Large intestine (tissue), 3 donors: ENCODE results near the gene MAP1B. TPM values are rescaled to one million over a fixed set of nuclear protein-coding genes. Genes with fewer than 3 reads are reported as not detected.

ENCODE experiments used
- DNase-seq, 2 donors: peaks; one replicate each; pipeline versions ENCODE4 v3.0.0 to v3.0.0-alpha.2; 2013
- H3K27ac ChIP-seq: one replicate; pipeline ENCODE4 v1.5.1; 2013; ENCODE audit warnings: low read length
- H3K27me3 ChIP-seq: 2 replicates; pipeline ENCODE4 v1.6.1; 2013; ENCODE audit warnings: low read length; ENCODE audit not compliant: control insufficient read depth, insufficient read depth
- H3K36me3 ChIP-seq: 2 replicates; pipeline ENCODE4 v1.6.1; 2013; ENCODE audit warnings: low read length; ENCODE audit not compliant: control insufficient read depth, insufficient read depth
- H3K4me1 ChIP-seq: one replicate; pipeline ENCODE4 v1.6.1; 2013; ENCODE audit warnings: low read length; ENCODE audit not compliant: control insufficient read depth, insufficient read depth
- H3K4me3 ChIP-seq: one replicate; pipeline ENCODE4 v1.5.1; 2013; ENCODE audit warnings: low read length
- H3K9me3 ChIP-seq: one replicate; pipeline ENCODE4 v1.6.1; 2013; ENCODE audit warnings: mild to moderate bottlenecking, low read depth, low read length, moderate library complexity; ENCODE audit not compliant: control insufficient read depth
- WGBS: methylation state at CpG from one replicate; pipeline ENCODE4 v1.1.5; 2013; ENCODE audit warnings: low lambda C conversion rate; ENCODE audit not compliant: insufficient coverage; 5-methylcytosine and 5-hydroxymethylcytosine counted together
- polyA plus RNA-seq: library from polyadenylated mRNA; unstranded; fragments of 120-200 nt; gene quantifications from one replicate; pipeline ENCODE4 v1.2.1, GENCODE V29; 2013

Gene MAP1B
- polyA plus RNA-seq, 1 donor = 31.0 TPM

GRCh38 chr5:72221541-72221940, 114.3 kb downstream of the MAP1B start:
- Histone ChIP-seq H3K27ac (no peak overlapping the region), H3K4me1 (no peaks in the 10 kb centered on the region), H3K4me3 (no peak overlapping the region), H3K36me3 (peaks cover 71% of the 10 kb centered on the region), H3K27me3 (no peaks in the 10 kb centered on the region), H3K9me3 (no peaks in the 10 kb centered on the region)
- DNase-seq = no peak
- no CpG with 5 or more reads among the region's 4 CpGs for WGBS

- no CpG with 5 or more reads among the region's 1 CpG for WGBS
- Histone ChIP-seq H3K27me3 (no peaks in the 10 kb centered on the region), H3K27ac (no peak overlapping the region), H3K9me3 (no peaks in the 10 kb centered on the region), H3K4me1 (no peaks in the 10 kb centered on the region), H3K36me3 (peaks cover 76% of the 10 kb centered on the region), H3K4me3 (no peak overlapping the region)
- DNase-seq = no peak
Observed at GRCh38 chr5:72222521-72222920, 115.2 kb downstream of the MAP1B start.

GRCh38 chr5:72223371-72223770, 116.1 kb downstream of the MAP1B start:
- peaks cover 69% of the 10 kb centered on the region for H3K36me3 ChIP-seq
- H3K4me3 ChIP-seq = no peak overlapping the region
- WGBS = no CpG with 5 or more reads among the region's 4 CpGs
- H3K4me1 ChIP-seq = no peaks in the 10 kb centered on the region
- no peaks in the 10 kb centered on the region for H3K9me3 ChIP-seq
- H3K27ac ChIP-seq = no peak overlapping the region
- no peaks in the 10 kb centered on the region for H3K27me3 ChIP-seq
- DNase-seq = no peak

GRCh38 chr5:72224946-72225463, 117.7 kb downstream of the MAP1B start:
- no peaks in the 10 kb centered on the region for H3K27me3 ChIP-seq
- H3K36me3 ChIP-seq = peaks cover 53% of the 10 kb centered on the region
- no peak for DNase-seq
- H3K4me1 ChIP-seq = no peaks in the 10 kb centered on the region
- H3K27ac ChIP-seq = no peak overlapping the region
- no CpG with 5 or more reads among the region's 3 CpGs for WGBS
- no peaks in the 10 kb centered on the region for H3K9me3 ChIP-seq
- H3K4me3 ChIP-seq = no peak overlapping the region

GRCh38 chr5:72225741-72226140, 118.5 kb downstream of the MAP1B start:
- Histone ChIP-seq H3K27ac (no peak overlapping the region), H3K27me3 (no peaks in the 10 kb centered on the region), H3K36me3 (peaks cover 46% of the 10 kb centered on the region), H3K4me3 (no peak overlapping the region), H3K9me3 (no peaks in the 10 kb centered on the region), H3K4me1 (no peaks in the 10 kb centered on the region)
- WGBS = 100% methylated on average over 1 of the region's 3 CpGs
- no peak for DNase-seq

- Histone ChIP-seq H3K4me1 (no peaks in the 10 kb centered on the region), H3K27ac (no peak overlapping the region), H3K27me3 (no peaks in the 10 kb centered on the region), H3K4me3 (no peak overlapping the region), H3K36me3 (peaks cover 38% of the 10 kb centered on the region), H3K9me3 (no peaks in the 10 kb centered on the region)
- WGBS = no CpG with 5 or more reads among the region's 2 CpGs
- no peak for DNase-seq
Observed at GRCh38 chr5:72226950-72227349, 119.7 kb downstream of the MAP1B start.

- H3K27ac ChIP-seq = no peak overlapping the region
- no CpG with 5 or more reads among the region's 3 CpGs for WGBS
- H3K36me3 ChIP-seq = peaks cover 32% of the 10 kb centered on the region
- DNase-seq = no peak
- no peak overlapping the region for H3K4me3 ChIP-seq
- no peaks in the 10 kb centered on the region for H3K9me3 ChIP-seq
- H3K4me1 ChIP-seq = no peaks in the 10 kb centered on the region
- H3K27me3 ChIP-seq = no peaks in the 10 kb centered on the region
Observed at GRCh38 chr5:72228960-72229359, 121.7 kb downstream of the MAP1B start.

GRCh38 chr5:72231991-72232703, 124.9 kb downstream of the MAP1B start:
- WGBS = 85% methylated on average over 4 of the region's 6 CpGs
- Histone ChIP-seq H3K9me3 (no peaks in the 10 kb centered on the region), H3K4me3 (no peak overlapping the region), H3K27me3 (no peaks in the 10 kb centered on the region), H3K27ac (no peak overlapping the region), H3K4me1 (no peaks in the 10 kb centered on the region), H3K36me3 (peaks cover 14% of the 10 kb centered on the region)
- no peak for DNase-seq

- Histone ChIP-seq H3K27me3 (no peaks in the 10 kb centered on the region), H3K9me3 (no peaks in the 10 kb centered on the region), H3K36me3 (peaks cover 21% of the 10 kb centered on the region), H3K4me3 (no peak overlapping the region), H3K27ac (no peak overlapping the region), H3K4me1 (no peaks in the 10 kb centered on the region)
- 80% methylated on average over 1 of the region's 2 CpGs for WGBS
- no peak for DNase-seq
Observed at GRCh38 chr5:72232838-72233237, 125.6 kb downstream of the MAP1B start.

- no peak for DNase-seq
- WGBS = 100% methylated on average over 1 of the region's 1 CpG
- H3K27me3 ChIP-seq = no peaks in the 10 kb centered on the region
- H3K27ac ChIP-seq = no peak overlapping the region
- no peaks in the 10 kb centered on the region for H3K4me1 ChIP-seq
- no peaks in the 10 kb centered on the region for H3K9me3 ChIP-seq
- no peak overlapping the region for H3K4me3 ChIP-seq
- H3K36me3 ChIP-seq = peaks cover 21% of the 10 kb centered on the region
Observed at GRCh38 chr5:72233835-72234234, 126.6 kb downstream of the MAP1B start.

- no peak overlapping the region for H3K4me3 ChIP-seq
- H3K27me3 ChIP-seq = no peaks in the 10 kb centered on the region
- no peaks in the 10 kb centered on the region for H3K4me1 ChIP-seq
- H3K36me3 ChIP-seq = peaks cover 21% of the 10 kb centered on the region
- no peak for DNase-seq
- no peaks in the 10 kb centered on the region for H3K9me3 ChIP-seq
- no peak overlapping the region for H3K27ac ChIP-seq
Observed at GRCh38 chr5:72234265-72234700, 127.0 kb downstream of the MAP1B start.
